22Rv1 (cell line): Measurements from ENCODE around the gene WNK2.
"Not testable (repeated sequence)": the region's sequence is repeated elsewhere in the genome, so short reads cannot be mapped to it uniquely, and the experiment has no call there.

Experiments used
- H3K27ac ChIP-seq: fragments of 450-650 bp; 2 replicates; pipeline ENCODE4 v1.5.1; 2017
- CTCF ChIP-seq: fragments of 450-650 bp; IDR thresholded peaks from 2 replicates; pipeline ENCODE4 v1.5.1; 2017; ENCODE audit warnings: mild to moderate bottlenecking
- ZFX ChIP-seq: fragments of 450-650 bp; IDR thresholded peaks from 2 replicates; pipeline ENCODE4 v1.6.1; 2017; ENCODE audit warnings: antibody characterized with exemption, borderline replicate concordance

WNK2 gene

GRCh38 chr9:93364734-93365426 is 180.9 kb downstream of the WNK2 start:
- H3K27ac ChIP-seq, result no peak overlapping the region
- no peak for TF ChIP-seq CTCF
- no peak for TF ChIP-seq ZFX

GRCh38 chr9:93365427-93366118 is 181.6 kb downstream of the WNK2 start:
- H3K27ac ChIP-seq, result no peak overlapping the region
- no peak for TF ChIP-seq ZFX
- no peak for TF ChIP-seq CTCF

- TF ChIP-seq CTCF (no peak), ZFX (no peak)
Measured at GRCh38 chr9:93366119-93366447, 182.1 kb downstream of the WNK2 start.

GRCh38 chr9:93366486-93366885 is 182.5 kb downstream of the WNK2 start:
- H3K27ac ChIP-seq, result not testable (repeated sequence)

More at GRCh38 chr9:93366119-93366447, 182.1 kb downstream of the WNK2 start:
- H3K27ac ChIP-seq, result no peak overlapping the region

GRCh38 chr9:93368437-93368836 is 184.5 kb downstream of the WNK2 start:
- H3K27ac ChIP-seq, result no peak overlapping the region
- TF ChIP-seq ZFX, result no peak
- no peak for TF ChIP-seq CTCF

GRCh38 chr9:93369686-93370085 is 185.7 kb downstream of the WNK2 start:
- TF ChIP-seq ZFX (no peak), CTCF (no peak)

More at GRCh38 chr9:93369686-93370085, 185.7 kb downstream of the WNK2 start:
- no peak overlapping the region for H3K27ac ChIP-seq
